Lower leg skin (tissue), 3 donors: Measurements from ENCODE around the gene DNAJC18.

ENCODE experiments used
- POLR2A ChIP-seq, 2 donors: fragments of 450-650 bp; IDR thresholded peaks; one replicate each; pipeline ENCODE4 v1.6.1; 2016 to 2017; ENCODE audit warnings: antibody characterized with exemption in 2 of 2, mild to moderate bottlenecking in 1 of 2, moderate library complexity in 1 of 2
- TF ChIP-seq, protein P1 (sequence below), 3 donors: fragments of 450-650 bp; IDR thresholded peaks; one replicate each; pipeline ENCODE4 v1.5.1; 2016; ENCODE audit warnings: antibody characterized with exemption in 3 of 3, mild to moderate bottlenecking in 3 of 3, moderate library complexity in 2 of 3

- TF ChIP-seq, protein P1, sequence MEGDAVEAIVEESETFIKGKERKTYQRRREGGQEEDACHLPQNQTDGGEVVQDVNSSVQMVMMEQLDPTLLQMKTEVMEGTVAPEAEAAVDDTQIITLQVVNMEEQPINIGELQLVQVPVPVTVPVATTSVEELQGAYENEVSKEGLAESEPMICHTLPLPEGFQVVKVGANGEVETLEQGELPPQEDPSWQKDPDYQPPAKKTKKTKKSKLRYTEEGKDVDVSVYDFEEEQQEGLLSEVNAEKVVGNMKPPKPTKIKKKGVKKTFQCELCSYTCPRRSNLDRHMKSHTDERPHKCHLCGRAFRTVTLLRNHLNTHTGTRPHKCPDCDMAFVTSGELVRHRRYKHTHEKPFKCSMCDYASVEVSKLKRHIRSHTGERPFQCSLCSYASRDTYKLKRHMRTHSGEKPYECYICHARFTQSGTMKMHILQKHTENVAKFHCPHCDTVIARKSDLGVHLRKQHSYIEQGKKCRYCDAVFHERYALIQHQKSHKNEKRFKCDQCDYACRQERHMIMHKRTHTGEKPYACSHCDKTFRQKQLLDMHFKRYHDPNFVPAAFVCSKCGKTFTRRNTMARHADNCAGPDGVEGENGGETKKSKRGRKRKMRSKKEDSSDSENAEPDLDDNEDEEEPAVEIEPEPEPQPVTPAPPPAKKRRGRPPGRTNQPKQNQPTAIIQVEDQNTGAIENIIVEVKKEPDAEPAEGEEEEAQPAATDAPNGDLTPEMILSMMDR (IDR thresholded peaks at IDR 0.05) = no peak
- TF ChIP-seq POLR2A (IDR thresholded peaks at IDR 0.05) = no peak
Observed at GRCh38 chr5:139363937-139364336, 75.4 kb downstream of the DNAJC18 start.
